AG04449 (cell line): ENCODE results near the gene DSTN.

Experiments used
- CTCF ChIA-PET: fragments of 350-600 bp; formaldehyde crosslinking; extraction: SDS; loops from one replicate; lab custom pipeline; 2021; ENCODE audit warnings: antibody characterized with exemption; lab: Yijun Ruan, JAX
- POLR2A ChIA-PET: fragments of 400-600, 350-600 bp; formaldehyde crosslinking; extraction: SDS; loops from one replicate; lab custom pipeline; 2020; ENCODE audit warnings: antibody characterized with exemption, inconsistent platforms; lab: Yijun Ruan, JAX
- DNase-seq: peaks from one replicate; pipeline ENCODE4 v3.0.0-alpha.2; 2010; ENCODE audit warnings: low read depth, low spot score
- H3K4me3 ChIP-seq: 2 replicates; pipeline ENCODE4 v1.5.1; 2011; ENCODE audit warnings: low read depth, mild to moderate bottlenecking, control low read depth, low read length
- CTCF ChIP-seq: IDR thresholded peaks from one replicate; pipeline ENCODE4 v1.5.1; 2011; ENCODE audit warnings: mild to moderate bottlenecking, moderate library complexity, low read length, control low read depth, inconsistent platforms; ENCODE audit not compliant: insufficient read depth; ENCODE audit errors: missing control alignments

The DSTN gene

GRCh38 chr20:17525650-17526049 lies 44.2 kb upstream of the DSTN start:
- ChIA-PET CTCF (no interaction called here), POLR2A (no interaction called here)
- TF ChIP-seq CTCF: no peak
- DNase-seq: no peak
- H3K4me3 ChIP-seq: no peak overlapping the region

GRCh38 chr20:17529586-17529985 lies 40.3 kb upstream of the DSTN start:
- TF ChIP-seq CTCF: no peak
- CTCF ChIA-PET: interaction anchor here (1.1 to 2.2 kb wide), 4 partner anchors 10 to 119 kb away, joined by 3 to 11 read pairs (median 5); no protein-coding TSS in a partner anchor
- H3K4me3 ChIP-seq: no peak overlapping the region
- DNase-seq: no peak
- POLR2A ChIA-PET: no interaction called here

GRCh38 chr20:17530153-17530552 lies 39.7 kb upstream of the DSTN start:
- no peak for DNase-seq
- CTCF ChIA-PET: interaction anchor here (1.1 to 2.2 kb wide), 7 partner anchors 11 to 368 kb away, joined by 3 to 11 read pairs (median 4); no protein-coding TSS in a partner anchor
- POLR2A ChIA-PET: interaction anchor here (0.6 kb wide), 1 partner anchor 94 kb away, joined by 3 read pairs; no protein-coding TSS in a partner anchor
- no peak overlapping the region for H3K4me3 ChIP-seq
- no peak for TF ChIP-seq CTCF

- CTCF ChIA-PET: interaction anchor here (1.0 to 2.2 kb wide), 13 partner anchors 9 to 408 kb away, joined by 3 to 11 read pairs (median 4); no protein-coding TSS in a partner anchor
- DNase-seq: no peak
- H3K4me3 ChIP-seq: peak within 1 kb of the TSS; percentile 60
- POLR2A ChIA-PET: interaction anchor here (0.6 to 1.2 kb wide), 3 partner anchors 39 to 93 kb away, joined by 3 to 4 read pairs (median 3); partner anchors contain the start of gene DSTN
- TF ChIP-seq CTCF: no peak
Observed at GRCh38 chr20:17530716-17531664, 38.9 kb upstream of the DSTN start, which contains the start of gene BFSP1. BFSP1 (minus strand) TSS chr20:17531379; CDS start chr20:17531329, 50 bp downstream.

GRCh38 chr20:17531665-17532025 lies 38.2 kb upstream of the DSTN start:
- ChIA-PET POLR2A (interaction anchor here (0.9 to 1.2 kb wide), 2 partner anchors 38 to 63 kb away, joined by 3 to 4 read pairs; partner anchors contain the start of gene DSTN), CTCF (interaction anchor here (1.0 to 2.2 kb wide), 9 partner anchors 8 to 407 kb away, joined by 3 to 11 read pairs (median 4); no protein-coding TSS in a partner anchor)
- no peak for TF ChIP-seq CTCF
- peak overlapping the region; percentile 60 for H3K4me3 ChIP-seq
- no peak for DNase-seq

- ChIA-PET POLR2A (no interaction called here), CTCF (interaction anchor here (0.7 to 2.6 kb wide), 5 partner anchors 10 to 83 kb away, joined by 3 to 11 read pairs (median 4); no protein-coding TSS in a partner anchor)
- DNase-seq: no peak
- H3K4me3 ChIP-seq: no peak overlapping the region
- no peak for TF ChIP-seq CTCF
Observed at GRCh38 chr20:17533396-17533795, 36.5 kb upstream of the DSTN start.
